Urinary bladder (tissue), 4 donors: Measurements from ENCODE around the gene EPHB1. TPM values are rescaled to one million over a fixed set of nuclear protein-coding genes. Genes with fewer than 3 reads are reported as not detected.
A peak's percentile ranks its signal among the peaks of the same experiment; 100 is the strongest.

Experiments
- DNase-seq: peaks from one replicate; pipeline ENCODE4 v3.0.0-alpha.2; 2015; ENCODE audit errors: extremely low spot score
- H3K27ac ChIP-seq: one replicate; pipeline ENCODE4 v1.5.1; 2013; ENCODE audit warnings: low read depth, mild to moderate bottlenecking, moderate library complexity
- H3K36me3 ChIP-seq: one replicate; pipeline ENCODE4 v1.6.1; 2013; ENCODE audit warnings: mild to moderate bottlenecking, moderate library complexity; ENCODE audit not compliant: insufficient read depth
- H3K4me1 ChIP-seq: one replicate; pipeline ENCODE4 v1.6.1; 2013; ENCODE audit warnings: mild to moderate bottlenecking, moderate library complexity; ENCODE audit not compliant: insufficient read depth
- H3K4me3 ChIP-seq: one replicate; pipeline ENCODE4 v1.5.1; 2013; ENCODE audit warnings: low read depth, low read length
- WGBS: extraction: QIAGEN DNeasy Blood & Tissue Kit; methylation state at CpG from one replicate; pipeline ENCODE4 v1.1.7; 2013; 5-methylcytosine and 5-hydroxymethylcytosine counted together
- polyA plus RNA-seq: library from polyadenylated mRNA; stranded (reverse); fragments of 200-250 nt; gene quantifications from one replicate; pipeline ENCODE4 v1.2.3, GENCODE V29; 2013
- total RNA-seq: library from RNA; depleted of rRNA; stranded (reverse); fragments of >200 nt; gene quantifications from one replicate; pipeline ENCODE4 v1.2.3, GENCODE V29; 2014
- donor health status: healthy with polysubstance abuse.
- donor health status: healthy.

Gene EPHB1
- total and polyA plus RNA-seq, 2 donors: 0.67 to 1.6 TPM

GRCh38 chr3:134794323-134794722 is 737 bp upstream of the EPHB1 start:
- Histone ChIP-seq H3K27ac (no peak overlapping the region), H3K36me3 (no peaks in the 10 kb centered on the region), H3K4me3 (no peak overlapping the region), H3K4me1 (no peaks in the 10 kb centered on the region)
- 65% methylated on average over 9 of the region's 9 CpGs for WGBS
- DNase-seq: no peak

- no peak overlapping the region for H3K27ac ChIP-seq
- under 1% methylated on average over 50 of the region's 50 CpGs for WGBS
- DNase-seq: no peak
- H3K4me1 ChIP-seq: no peaks in the 10 kb centered on the region
- peak overlapping the region; percentile 32 for H3K4me3 ChIP-seq
- no peaks in the 10 kb centered on the region for H3K36me3 ChIP-seq
Observed at GRCh38 chr3:134795746-134796280, 753 bp downstream of the EPHB1 start.

- peak overlapping the region; percentile 32 for H3K4me3 ChIP-seq
- under 1% methylated on average over 61 of the region's 61 CpGs for WGBS
- no peak for DNase-seq
- no peaks in the 10 kb centered on the region for H3K36me3 ChIP-seq
- no peaks in the 10 kb centered on the region for H3K4me1 ChIP-seq
- H3K27ac ChIP-seq: no peak overlapping the region
Observed at GRCh38 chr3:134796281-134797056, 1.4 kb downstream of the EPHB1 start.

GRCh38 chr3:134797057-134797740 is 2.1 kb downstream of the EPHB1 start:
- no peaks in the 10 kb centered on the region for H3K36me3 ChIP-seq
- no peak for DNase-seq
- WGBS: 14% methylated on average over 33 of the region's 33 CpGs
- H3K27ac ChIP-seq: no peak overlapping the region
- H3K4me1 ChIP-seq: no peaks in the 10 kb centered on the region
- H3K4me3 ChIP-seq: no peak overlapping the region

- Histone ChIP-seq H3K4me1 (no peaks in the 10 kb centered on the region), H3K27ac (no peak overlapping the region), H3K4me3 (no peak overlapping the region), H3K36me3 (no peaks in the 10 kb centered on the region)
- no peak for DNase-seq
- WGBS: 58% methylated on average over 13 of the region's 13 CpGs
Observed at GRCh38 chr3:134797741-134798451, 2.8 kb downstream of the EPHB1 start.

GRCh38 chr3:134798681-134799311 is 3.7 kb downstream of the EPHB1 start:
- Histone ChIP-seq H3K4me3 (no peak overlapping the region), H3K36me3 (no peaks in the 10 kb centered on the region), H3K4me1 (no peaks in the 10 kb centered on the region), H3K27ac (no peak overlapping the region)
- DNase-seq: no peak
- WGBS: 69% methylated on average over 9 of the region's 9 CpGs

- Histone ChIP-seq H3K4me3 (no peak overlapping the region), H3K36me3 (no peaks in the 10 kb centered on the region), H3K27ac (no peak overlapping the region), H3K4me1 (no peaks in the 10 kb centered on the region)
- 27% methylated on average over 6 of the region's 6 CpGs for WGBS
- DNase-seq: no peak
Observed at GRCh38 chr3:134799393-134799792, 4.3 kb downstream of the EPHB1 start.

GRCh38 chr3:134801204-134801958 is 6.3 kb downstream of the EPHB1 start:
- no peak for DNase-seq

GRCh38 chr3:134802428-134803050 is 7.5 kb downstream of the EPHB1 start:
- H3K4me1 ChIP-seq: no peaks in the 10 kb centered on the region
- no peaks in the 10 kb centered on the region for H3K36me3 ChIP-seq
- 43% methylated on average over 2 of the region's 2 CpGs for WGBS
- H3K27ac ChIP-seq: no peak overlapping the region
- H3K4me3 ChIP-seq: no peak overlapping the region
- no peak for DNase-seq

More at GRCh38 chr3:134801204-134801958, 6.3 kb downstream of the EPHB1 start:
- no peak overlapping the region for H3K27ac ChIP-seq
- no peak overlapping the region for H3K4me3 ChIP-seq
- 83% methylated on average over 6 of the region's 6 CpGs for WGBS
- H3K4me1 ChIP-seq: no peaks in the 10 kb centered on the region
- H3K36me3 ChIP-seq: no peaks in the 10 kb centered on the region

GRCh38 chr3:134803051-134803505 is 8.0 kb downstream of the EPHB1 start:
- no peaks in the 10 kb centered on the region for H3K4me1 ChIP-seq
- H3K36me3 ChIP-seq: no peaks in the 10 kb centered on the region
- H3K27ac ChIP-seq: no peak overlapping the region
- no peak overlapping the region for H3K4me3 ChIP-seq
- WGBS: 65% methylated on average over 3 of the region's 3 CpGs
- no peak for DNase-seq

GRCh38 chr3:134803652-134804051 is 8.6 kb downstream of the EPHB1 start:
- WGBS: 78% methylated on average over 4 of the region's 4 CpGs
- DNase-seq: no peak
- Histone ChIP-seq H3K4me3 (no peak overlapping the region), H3K36me3 (no peaks in the 10 kb centered on the region), H3K4me1 (no peaks in the 10 kb centered on the region), H3K27ac (no peak overlapping the region)
